SK-N-MC (cell line): ENCODE results near the gene GATA6.

Source experiments
- EZH2 ChIP-seq: fragments of 200-600 bp; sonication (generic); IDR thresholded peaks from one replicate; pipeline ENCODE4 v1.6.1; 2017; ENCODE audit warnings: antibody characterized with exemption
- FOXP2 ChIP-seq: optimal IDR thresholded peaks from 2 replicates; pipeline ENCODE3; 2011; ENCODE audit warnings: mild to moderate bottlenecking, moderate library complexity; ENCODE audit not compliant: insufficient read depth; ENCODE audit errors: extremely low read length, control extremely low read depth
- POLR2AphosphoS5 ChIP-seq: IDR thresholded peaks from 2 replicates; pipeline ENCODE4 v1.6.1; 2012; ENCODE audit warnings: mild to moderate bottlenecking, low read depth, low read length, borderline replicate concordance

DNA sequence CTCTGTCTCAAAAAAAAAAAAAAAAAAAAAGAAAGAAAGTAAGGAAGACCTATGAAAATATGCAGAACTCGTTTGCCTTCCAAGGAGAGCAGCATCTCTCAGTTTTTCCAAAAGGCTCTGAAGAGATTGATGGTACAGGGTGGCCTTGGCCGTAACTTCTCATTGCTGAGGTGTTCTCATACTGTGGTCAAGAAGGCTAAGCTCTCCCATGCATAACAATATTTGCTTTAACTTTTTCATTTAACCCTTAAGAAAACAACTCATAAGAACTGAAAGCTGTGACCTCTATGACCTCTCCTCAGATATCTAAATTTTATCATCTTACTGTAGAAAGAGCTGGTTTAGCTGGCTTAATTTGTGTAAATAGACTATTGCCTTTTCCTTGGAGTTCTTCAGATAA lies 37.1 kb upstream of the GATA6 start:
- TF ChIP-seq EZH2 (no peak), POLR2AphosphoS5 (no peak), FOXP2 (no peak)
